IMR-90 (cell line): ENCODE data around the gene SV2B. TPM values are rescaled to one million over a fixed set of nuclear protein-coding genes. Genes with fewer than 3 reads are reported as not detected.

Experiments
- ATAC-seq: fragments of 200-7000 bp; cut with Tn5 transposase; 2 replicates; pipeline ENCODE4 v1.9.1; 2020; ENCODE audit warnings: low read depth, mild to moderate bottlenecking, moderate library complexity
- BruUV-seq: library from RNA; stranded (reverse); fragments of 400-500 nt; replicated peaks from 2 replicates; lab custom pipeline; 2021; lab: Mats Ljungman, UMichigan
- CTCF ChIA-PET: fragments of 300-600 bp; formaldehyde crosslinking; extraction: SDS; loops from one replicate; lab custom pipeline; 2021; ENCODE audit warnings: antibody characterized with exemption; lab: Yijun Ruan, JAX
- POLR2A ChIA-PET: fragments of 300-600 bp; sonication (Branson Sonifier 250); formaldehyde crosslinking; loops from one replicate; lab custom pipeline; 2022; ENCODE audit warnings: antibody characterized with exemption; ENCODE audit not compliant: unreplicated experiment; lab: Charles Lee
- DNase-seq: peaks from one replicate; pipeline ENCODE4 v3.0.0; 2013
- H2AFZ ChIP-seq: replicated peaks from 2 replicates; pipeline ENCODE3; 2013; ENCODE audit warnings: low read length, mild to moderate bottlenecking; ENCODE audit not compliant: poor library complexity
- H2AK5ac ChIP-seq: 2 replicates; pipeline ENCODE4 v1.6.1; 2013; ENCODE audit warnings: low read depth, low read length, inconsistent platforms
- H2AK9ac ChIP-seq: replicated peaks from 2 replicates; pipeline ENCODE3; 2013; ENCODE audit warnings: mild to moderate bottlenecking, low read depth, low read length, moderate library complexity; ENCODE audit not compliant: poor library complexity
- H2BK120ac ChIP-seq: 2 replicates; pipeline ENCODE4 v1.6.1; 2013; ENCODE audit warnings: low read depth, low read length, inconsistent platforms
- H2BK15ac ChIP-seq: 3 replicates; pipeline ENCODE4 v1.6.1; 2013; ENCODE audit warnings: low read depth, low read length, inconsistent platforms
- H2BK20ac ChIP-seq: 2 replicates; pipeline ENCODE4 v1.6.1; 2013; ENCODE audit warnings: low read depth, mild to moderate bottlenecking, inconsistent platforms, low read length, moderate library complexity
- H2BK5ac ChIP-seq: 2 replicates; pipeline ENCODE4 v1.6.1; 2013; ENCODE audit warnings: mild to moderate bottlenecking, low read depth, low read length, inconsistent platforms; ENCODE audit not compliant: poor library complexity, severe bottlenecking
- H3K14ac ChIP-seq: replicated peaks from 2 replicates; pipeline ENCODE4 v1.6.1; 2013; ENCODE audit warnings: low read depth, low read length, inconsistent platforms
- H3K18ac ChIP-seq: 2 replicates; pipeline ENCODE4 v1.6.1; 2013; ENCODE audit warnings: low read depth, low read length, control low read depth
- H3K23ac ChIP-seq: 2 replicates; pipeline ENCODE4 v1.6.1; 2013; ENCODE audit warnings: low read depth, low read length, inconsistent platforms
- H3K27ac ChIP-seq: 2 replicates; pipeline ENCODE4 v1.5.1; 2013; ENCODE audit warnings: mild to moderate bottlenecking, control low read depth, low read length; ENCODE audit not compliant: insufficient read depth
- H3K27me3 ChIP-seq: 2 replicates; pipeline ENCODE4 v1.6.1; 2013; ENCODE audit warnings: low read length; ENCODE audit not compliant: control insufficient read depth, insufficient read depth
- H3K36me3 ChIP-seq: 2 replicates; pipeline ENCODE4 v1.6.1; 2013; ENCODE audit warnings: low read length, mixed read lengths; ENCODE audit not compliant: control insufficient read depth, insufficient read depth
- H3K4ac ChIP-seq: 2 replicates; pipeline ENCODE4 v1.6.1; 2013; ENCODE audit warnings: low read depth, low read length, inconsistent platforms
- H3K4me1 ChIP-seq: 2 replicates; pipeline ENCODE4 v1.6.1; 2013; ENCODE audit warnings: low read length, mixed read lengths; ENCODE audit not compliant: control insufficient read depth, insufficient read depth
- H3K4me2 ChIP-seq: 2 replicates; pipeline ENCODE4 v1.6.1; 2013; ENCODE audit warnings: low read depth, mild to moderate bottlenecking, control low read depth, low read length, moderate library complexity
- H3K4me3 ChIP-seq: 2 replicates; pipeline ENCODE4 v1.5.1; 2013; ENCODE audit warnings: low read depth, mild to moderate bottlenecking, control low read depth, low read length, moderate library complexity; ENCODE audit not compliant: insufficient read depth
- H3K56ac ChIP-seq: 2 replicates; pipeline ENCODE4 v1.6.1; 2013; ENCODE audit warnings: low read length, inconsistent platforms; ENCODE audit not compliant: insufficient read depth; ENCODE audit errors: extremely low read depth
- H3K79me1 ChIP-seq, 2 experiments: 2 replicates each; pipeline ENCODE4 v1.6.1; 2013; ENCODE audit warnings: low read length in 2 of 2, inconsistent platforms in 1 of 2, low read depth in 1 of 2
- H3K9ac ChIP-seq: 2 replicates; pipeline ENCODE4 v1.6.1; 2013; ENCODE audit warnings: low read depth, low read length, control low read depth
- H3K9me1 ChIP-seq: 2 replicates; pipeline ENCODE4 v1.6.1; 2013; ENCODE audit warnings: low read length, inconsistent platforms; ENCODE audit not compliant: insufficient read depth
- H3K9me3 ChIP-seq: 2 replicates; pipeline ENCODE4 v1.6.1; 2013; ENCODE audit warnings: low read length; ENCODE audit not compliant: control insufficient read depth, insufficient read depth
- H4K20me1 ChIP-seq: 2 replicates; pipeline ENCODE4 v1.6.1; 2013; ENCODE audit warnings: low read length, inconsistent platforms; ENCODE audit not compliant: insufficient read depth
- H4K5ac ChIP-seq: 2 replicates; pipeline ENCODE4 v1.6.1; 2013; ENCODE audit warnings: mild to moderate bottlenecking, low read depth, low read length, control low read depth
- H4K8ac ChIP-seq, 2 experiments: 2 replicates each; pipeline ENCODE4 v1.6.1; 2013; ENCODE audit warnings: low read depth in 2 of 2, low read length in 2 of 2, control low read depth in 1 of 2, inconsistent platforms in 1 of 2
- H4K91ac ChIP-seq: 2 replicates; pipeline ENCODE4 v1.6.1; 2013; ENCODE audit warnings: low read depth, low read length, inconsistent platforms; ENCODE audit not compliant: insufficient read depth
- CEBPB ChIP-seq: IDR thresholded peaks from 2 replicates; pipeline ENCODE4 v1.6.1; 2012; ENCODE audit warnings: low read depth, low read length, improper control_type of control experiment
- CHD1 ChIP-seq: IDR thresholded peaks from 2 replicates; pipeline ENCODE4 v1.6.1; 2012; ENCODE audit warnings: low read depth, low read length, improper control_type of control experiment
- ELK1 ChIP-seq: fragments of 150-350 bp; IDR thresholded peaks from 2 replicates; pipeline ENCODE4 v1.6.1; 2016; ENCODE audit warnings: low read depth, mild to moderate bottlenecking, low read length, moderate library complexity, borderline replicate concordance
- FOS ChIP-seq: fragments of 150-350 bp; IDR thresholded peaks from 2 replicates; pipeline ENCODE4 v1.6.1; 2016; ENCODE audit warnings: low read depth, low read length
- MAFK ChIP-seq: IDR thresholded peaks from 2 replicates; pipeline ENCODE4 v1.6.1; 2012; ENCODE audit warnings: low read depth, low read length, improper control_type of control experiment
- MAZ ChIP-seq: IDR thresholded peaks from 2 replicates; pipeline ENCODE4 v1.6.1; 2012; ENCODE audit warnings: low read depth, mild to moderate bottlenecking, low read length, improper control_type of control experiment, moderate library complexity, borderline replicate concordance
- MXI1 ChIP-seq: IDR thresholded peaks from 2 replicates; pipeline ENCODE4 v1.6.1; 2012; ENCODE audit warnings: low read depth, mild to moderate bottlenecking, low read length, moderate library complexity, borderline replicate concordance
- NFE2L2 ChIP-seq: fragments of 150-350 bp; IDR thresholded peaks from 2 replicates; pipeline ENCODE4 v1.6.1; 2016; ENCODE audit warnings: low read depth, mild to moderate bottlenecking, low read length
- RAD21 ChIP-seq: IDR thresholded peaks from 2 replicates; pipeline ENCODE4 v1.6.1; 2012; ENCODE audit warnings: low read length, improper control_type of control experiment
- RCOR1 ChIP-seq: IDR thresholded peaks from 2 replicates; pipeline ENCODE4 v1.6.1; 2012; ENCODE audit warnings: mild to moderate bottlenecking, low read length, improper control_type of control experiment; ENCODE audit not compliant: insufficient replicate concordance
- RFX5 ChIP-seq: IDR thresholded peaks from 2 replicates; pipeline ENCODE4 v1.8.0; 2012; ENCODE audit warnings: low read depth, mild to moderate bottlenecking, low read length, moderate library complexity
- SMC3 ChIP-seq: fragments of 150-350 bp; IDR thresholded peaks from 2 replicates; pipeline ENCODE4 v1.6.1; 2016; ENCODE audit warnings: low read depth, mild to moderate bottlenecking, antibody characterized with exemption, low read length, moderate library complexity
- USF2 ChIP-seq: fragments of 150-350 bp; IDR thresholded peaks from 2 replicates; pipeline ENCODE4 v1.6.1; 2017; ENCODE audit warnings: mild to moderate bottlenecking, antibody characterized with exemption, low read length, low read depth
- WGBS, 2 experiments: methylation state at CpG; one replicate each; pipeline versions ENCODE4 v1.1.5 to v1.1.7; 2013; ENCODE audit warnings: missing lambda C conversion rate in 2 of 2; ENCODE audit not compliant: insufficient read length in 1 of 2; ENCODE audit errors: extremely low coverage in 2 of 2; 5-methylcytosine and 5-hydroxymethylcytosine counted together
- dilution Hi-C: fragments of 300-500 bp; cut with HindIII; formaldehyde crosslinking; loops from one replicate; pipeline ENCODE4 v1.14.3; 2018; ENCODE audit warnings: low sequenced_read_pairs; ENCODE audit not compliant: unreplicated experiment
- in situ Hi-C: fragments of 300-500 bp; cut with MboI; formaldehyde crosslinking; loops from 3 replicates; pipeline ENCODE4 v1.14.3; 2019; ENCODE audit warnings: low sequenced_read_pairs, inconsistent platforms, mixed read lengths
- intact Hi-C: fragments of 100-400 bp; cut with micrococcal nuclease; formaldehyde crosslinking; loops from 2 replicates; pipeline ENCODE4 v1.10.0; 2022
- polyA plus RNA-seq, 3 experiments: library from polyadenylated mRNA; depleted of rRNA; stranded (reverse); fragments of >200 nt; gene quantifications; 2 replicates each; pipeline ENCODE4 v1.2.3, GENCODE V29; 2012; ENCODE audit warnings: low replicate concordance in 1 of 3
- total RNA-seq: library from RNA; depleted of rRNA; stranded (reverse); fragments of >200 nt; gene quantifications from 2 replicates; pipeline ENCODE4 v1.2.3, GENCODE V29; 2012

The SV2B gene
- total and polyA plus RNA-seq, 2 of the 4 experiments (the other 2 are of a cell fraction) = not detected

GRCh38 chr15:91100814-91101607 lies 954 bp downstream of the SV2B start:
- Histone ChIP-seq H4K5ac (no peak overlapping the region), H3K36me3 (no peaks in the 10 kb centered on the region), H3K9me1 (no peaks in the 10 kb centered on the region), H4K20me1 (no peaks in the 10 kb centered on the region), H3K9me3 (no peaks in the 10 kb centered on the region), H3K27ac (no peak overlapping the region), H3K4me1 (no peaks in the 10 kb centered on the region), H3K4me2 (peak overlapping the region; percentile 86), H3K14ac (no peak overlapping the region), H2AK9ac (no peak overlapping the region), H3K4ac (no peak overlapping the region), H4K8ac (no peak overlapping the region), H3K23ac (no peak overlapping the region), H4K91ac (no peak overlapping the region), H2BK20ac (no peak overlapping the region), H3K18ac (no peak overlapping the region), H2AK5ac (no peak overlapping the region), H3K9ac (no peak overlapping the region), H3K79me1 (no peaks in the 10 kb centered on the region), H2AFZ (no peak overlapping the region), H3K27me3 (peaks cover 35% of the 10 kb centered on the region), H3K56ac (no peak overlapping the region), H2BK120ac (no peak overlapping the region), H2BK15ac (no peak overlapping the region), H3K4me3 (peak overlapping the region; percentile 37), H2BK5ac (no peak overlapping the region)
- CTCF ChIA-PET = interaction anchor here (0.6 kb wide), 1 partner anchor 148 kb away, joined by 3 read pairs; no protein-coding TSS in a partner anchor
- intact Hi-C loops = no loop called here
- in situ Hi-C loops = no loop called here
- WGBS, 2 experiments = 2% methylated on average over 9 of the region's 18 CpGs; no CpG with 5 or more reads in 1 of the 2 experiments
- dilution Hi-C loops = no loop called here
- TF ChIP-seq SMC3 = no peak
- no peak for TF ChIP-seq RAD21
- TF ChIP-seq MXI1 = no peak
- TF ChIP-seq USF2 = no peak
- no peak for TF ChIP-seq NFE2L2
- no peak for TF ChIP-seq FOS
- no peak for TF ChIP-seq MAFK
- no peak for TF ChIP-seq RCOR1
- TF ChIP-seq ELK1 = no peak
- TF ChIP-seq CHD1 = no peak
- TF ChIP-seq MAZ = no peak
- TF ChIP-seq CEBPB = no peak
- no peak for TF ChIP-seq RFX5
- DNase-seq (peak; percentile 2), ATAC-seq (peak; percentile 16; the same call in 1 of the 2 replicates)
- BruUV-seq = no TSS peak
- POLR2A ChIA-PET = no interaction called here
